HL-60/S4 (cell line): ENCODE results near the gene USP35.
"Not testable (repeated sequence)": the region's sequence is repeated elsewhere in the genome, so short reads cannot be mapped to it uniquely, and the experiment has no call there.

Experiments used
- in situ Hi-C: fragments of 300-500 bp; cut with MboI; formaldehyde crosslinking; loops from 2 replicates; pipeline ENCODE4 v1.14.3; 2022; ENCODE audit warnings: low sequenced_read_pairs

Gene USP35

GRCh38 chr11:78230161-78230877 lies 41.6 kb downstream of the USP35 start:
- in situ Hi-C loops = no loop called here

GRCh38 chr11:78231962-78232501 lies 43.3 kb downstream of the USP35 start:
- in situ Hi-C loops = no loop called here

- in situ Hi-C loops = not testable (repeated sequence)
Observed at GRCh38 chr11:78233046-78233445, 44.3 kb downstream of the USP35 start.

- in situ Hi-C loops = no loop called here
Observed at GRCh38 chr11:78234006-78234405, 45.3 kb downstream of the USP35 start.

GRCh38 chr11:78237293-78238046 lies 48.8 kb downstream of the USP35 start:
- in situ Hi-C loops = no loop called here

GRCh38 chr11:78239781-78240180 lies 51.1 kb downstream of the USP35 start:
- in situ Hi-C loops = no loop called here

GRCh38 chr11:78241475-78241874 lies 52.8 kb downstream of the USP35 start:
- in situ Hi-C loops = no loop called here

- in situ Hi-C loops = no loop called here
Observed at GRCh38 chr11:78244080-78244479, 55.4 kb downstream of the USP35 start.

- in situ Hi-C loops = no loop called here
Observed at GRCh38 chr11:78244546-78245255, 56.0 kb downstream of the USP35 start.

GRCh38 chr11:78248191-78248590 lies 59.5 kb downstream of the USP35 start:
- in situ Hi-C loops = no loop called here

GRCh38 chr11:78248903-78249302 lies 60.2 kb downstream of the USP35 start:
- in situ Hi-C loops = no loop called here

GRCh38 chr11:78250099-78250498 lies 61.4 kb downstream of the USP35 start:
- in situ Hi-C loops = no loop called here

- in situ Hi-C loops = no loop called here
Observed at GRCh38 chr11:78251083-78251775, 62.5 kb downstream of the USP35 start.

GRCh38 chr11:78253797-78254196 lies 65.1 kb downstream of the USP35 start:
- in situ Hi-C loops = no loop called here

- in situ Hi-C loops = no loop called here
Observed at GRCh38 chr11:78254268-78254667, 65.5 kb downstream of the USP35 start.

- in situ Hi-C loops = no loop called here
Observed at GRCh38 chr11:78255919-78256318, 67.2 kb downstream of the USP35 start.

GRCh38 chr11:78256962-78257361 lies 68.2 kb downstream of the USP35 start:
- in situ Hi-C loops = no loop called here

- in situ Hi-C loops = no loop called here
Observed at GRCh38 chr11:78257654-78258053, 68.9 kb downstream of the USP35 start.

- in situ Hi-C loops = no loop called here
Observed at GRCh38 chr11:78259777-78260487, 71.2 kb downstream of the USP35 start.

- in situ Hi-C loops = no loop called here
Observed at GRCh38 chr11:78261367-78261766, 72.6 kb downstream of the USP35 start.
